H7 (cell line): ENCODE data around the gene CTSG. TPM values are rescaled to one million over a fixed set of nuclear protein-coding genes. Genes with fewer than 3 reads are reported as not detected.
"Not testable (repeated sequence)": the region's sequence is repeated elsewhere in the genome, so short reads cannot be mapped to it uniquely, and the experiment has no call there.

ENCODE experiments used
- DNase-seq: peaks from one replicate; pipeline ENCODE4 v3.0.0; 2012
- H3K27me3 ChIP-seq: 2 replicates; pipeline ENCODE4 v1.6.0; 2011; ENCODE audit warnings: mild to moderate bottlenecking, low read length; ENCODE audit not compliant: control insufficient read depth, insufficient read depth
- H3K36me3 ChIP-seq: replicated peaks from 2 replicates; pipeline ENCODE4 v1.5.1; 2011; ENCODE audit warnings: low read length; ENCODE audit not compliant: control insufficient read depth, insufficient read depth
- H3K4me3 ChIP-seq: 2 replicates; pipeline ENCODE4 v1.5.1; 2011; ENCODE audit warnings: low read depth, mild to moderate bottlenecking, control low read depth, low read length, moderate library complexity; ENCODE audit not compliant: insufficient read depth
- total RNA-seq: library from RNA; depleted of rRNA; stranded (reverse); fragments of >200 nt; shearing (Covaris generic); gene quantifications from 2 replicates; pipeline ENCODE4 v1.2.3, GENCODE V29; 2014; rRNA removed

Gene CTSG, protein sequence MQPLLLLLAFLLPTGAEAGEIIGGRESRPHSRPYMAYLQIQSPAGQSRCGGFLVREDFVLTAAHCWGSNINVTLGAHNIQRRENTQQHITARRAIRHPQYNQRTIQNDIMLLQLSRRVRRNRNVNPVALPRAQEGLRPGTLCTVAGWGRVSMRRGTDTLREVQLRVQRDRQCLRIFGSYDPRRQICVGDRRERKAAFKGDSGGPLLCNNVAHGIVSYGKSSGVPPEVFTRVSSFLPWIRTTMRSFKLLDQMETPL
- 0.10 TPM in 1 of 2 replicates, not detected in the other for total RNA-seq

DNA sequence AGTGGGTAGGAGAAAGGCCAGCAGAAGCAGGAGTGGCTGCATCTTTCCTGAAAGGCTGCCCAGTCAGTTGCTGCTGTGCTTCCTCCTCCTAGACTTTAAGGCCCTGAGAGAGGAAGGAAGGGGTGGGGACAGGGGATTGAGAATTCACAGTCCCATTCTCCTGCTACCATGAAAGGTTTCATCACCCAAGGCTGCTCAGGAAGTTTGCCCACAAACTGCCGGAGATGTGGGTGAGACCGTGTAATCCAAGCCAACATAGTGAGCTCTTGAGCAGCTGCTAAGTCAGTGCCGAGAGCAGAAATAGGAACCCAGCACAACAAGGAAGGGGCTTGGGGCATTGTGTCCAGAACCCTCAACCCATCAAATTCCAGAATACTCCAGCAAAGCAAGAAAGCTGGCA lies at the start of gene CTSG:
CTSG (minus strand) TSS at position 69 of the 400 bp plus-strand sequence; CDS start at position 42, 27 bp downstream.
- H3K4me3 ChIP-seq, result no peak within 1 kb of the TSS
- no peaks in the 10 kb centered on the region for H3K36me3 ChIP-seq
- no peaks in the 10 kb centered on the region for H3K27me3 ChIP-seq
- DNase-seq, result no peak

DNA sequence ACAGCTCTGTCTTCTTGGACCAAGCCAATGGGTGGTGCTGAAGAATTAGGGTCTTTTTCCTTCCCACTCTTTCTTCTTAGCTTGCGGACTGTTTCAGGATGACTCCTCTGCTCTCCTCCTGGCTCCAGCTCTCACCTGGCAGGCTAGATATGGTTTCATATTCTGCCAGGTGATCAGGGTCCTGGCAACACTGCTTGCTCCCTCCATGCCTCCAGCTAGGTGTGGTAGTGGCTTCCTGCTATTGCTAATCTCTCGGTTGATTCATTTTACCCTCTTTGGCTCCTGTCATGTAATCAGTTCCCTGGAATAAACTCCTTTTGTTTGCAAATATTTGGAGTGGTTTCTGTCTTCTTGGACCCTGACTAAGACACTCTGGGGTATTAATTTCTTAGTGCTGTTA lies 37.7 kb upstream of the CTSG start:
- DNase-seq, result no peak
- H3K4me3 ChIP-seq, result no peak overlapping the region
- H3K27me3 ChIP-seq, result no peaks in the 10 kb centered on the region
- H3K36me3 ChIP-seq, result no peaks in the 10 kb centered on the region

DNA sequence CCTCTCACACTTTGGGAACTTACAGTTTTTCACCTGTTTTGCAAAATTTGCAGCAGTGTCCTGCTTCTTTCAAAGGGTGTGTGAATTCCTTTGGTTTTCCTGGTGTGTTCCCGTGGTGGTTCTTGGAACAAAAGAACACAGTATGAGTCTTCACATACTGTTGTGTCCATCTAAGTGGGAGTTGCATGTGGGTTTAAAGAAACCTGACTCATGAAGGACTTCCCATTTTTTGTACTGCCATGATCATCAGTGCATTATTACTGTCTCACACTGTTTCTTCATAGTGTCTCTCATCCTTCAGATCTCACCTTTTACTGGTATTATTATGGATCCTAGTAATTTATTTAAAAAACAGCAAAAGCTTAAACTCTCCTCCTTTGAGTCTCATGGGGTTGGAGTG lies 37.2 kb upstream of the CTSG start:
- no peak for DNase-seq

DNA sequence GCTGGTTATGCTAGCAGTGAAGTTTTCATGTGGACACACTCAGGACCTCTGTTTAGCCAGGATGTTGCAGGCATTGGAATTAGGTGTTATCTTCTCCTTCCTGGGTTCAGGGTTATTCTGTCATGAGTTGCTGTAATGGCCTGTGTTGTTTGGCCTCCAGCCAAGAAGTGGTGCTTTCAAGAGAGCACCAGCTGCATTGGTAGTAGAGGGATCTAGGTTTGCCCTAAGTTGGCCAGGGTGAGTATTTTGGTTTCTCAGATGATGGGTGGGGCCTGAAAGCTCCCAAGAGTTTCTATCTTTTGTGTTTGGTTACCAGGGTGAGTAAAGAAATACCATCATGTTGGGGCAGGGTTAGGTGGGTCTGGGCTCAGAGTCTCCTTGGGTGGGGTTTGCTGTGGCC lies 36.1 kb upstream of the CTSG start:
- no peaks in the 10 kb centered on the region for H3K27me3 ChIP-seq
- H3K4me3 ChIP-seq, result no peak overlapping the region
- H3K36me3 ChIP-seq, result no peaks in the 10 kb centered on the region
- no peak for DNase-seq

More for the DNA sequence above, 37.2 kb upstream of the CTSG start:
- Histone ChIP-seq H3K4me3 (no peak overlapping the region), H3K36me3 (no peaks in the 10 kb centered on the region), H3K27me3 (no peaks in the 10 kb centered on the region)

DNA sequence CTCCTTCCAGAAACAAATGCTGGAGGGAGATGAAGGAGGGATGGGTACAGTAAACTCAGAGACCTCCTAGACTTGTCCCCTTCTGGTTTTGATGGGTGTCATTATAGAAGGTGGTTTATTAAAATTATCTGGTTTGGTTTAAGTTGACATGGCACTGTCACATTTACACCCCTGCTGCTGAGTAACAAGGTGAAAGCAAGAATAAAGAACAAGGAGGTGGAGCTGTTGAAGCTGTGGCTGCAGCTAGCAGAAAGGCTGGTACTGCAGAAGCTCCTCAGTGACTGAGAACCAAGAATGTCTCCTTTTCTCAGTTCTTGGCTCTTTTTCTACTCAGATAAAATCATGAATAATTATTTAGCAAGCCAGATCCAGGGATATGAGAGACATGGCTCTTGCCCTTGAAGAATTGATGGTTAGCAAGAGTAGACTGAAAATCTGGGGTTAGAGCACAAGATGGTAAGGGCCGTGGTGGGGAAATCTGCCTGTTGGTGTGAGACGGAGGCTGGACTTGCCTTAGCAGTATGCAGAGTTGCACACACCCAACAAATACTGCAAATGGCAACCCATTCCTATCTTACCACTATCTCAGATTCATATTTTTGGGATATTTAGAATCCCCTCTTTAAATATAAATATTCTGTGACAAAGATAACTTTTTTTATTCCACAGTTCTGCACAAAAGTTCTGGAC lies 33.8 kb upstream of the CTSG start, which contains the start of gene GZMH:
GZMH (minus strand) TSS at position 31 of the 690 bp plus-strand sequence. CDS start 72 bp downstream, outside the sequence.
- DNase-seq, result no peak
- Histone ChIP-seq H3K4me3 (no peak within 1 kb of the TSS), H3K27me3 (no peaks in the 10 kb centered on the region), H3K36me3 (no peaks in the 10 kb centered on the region)

DNA sequence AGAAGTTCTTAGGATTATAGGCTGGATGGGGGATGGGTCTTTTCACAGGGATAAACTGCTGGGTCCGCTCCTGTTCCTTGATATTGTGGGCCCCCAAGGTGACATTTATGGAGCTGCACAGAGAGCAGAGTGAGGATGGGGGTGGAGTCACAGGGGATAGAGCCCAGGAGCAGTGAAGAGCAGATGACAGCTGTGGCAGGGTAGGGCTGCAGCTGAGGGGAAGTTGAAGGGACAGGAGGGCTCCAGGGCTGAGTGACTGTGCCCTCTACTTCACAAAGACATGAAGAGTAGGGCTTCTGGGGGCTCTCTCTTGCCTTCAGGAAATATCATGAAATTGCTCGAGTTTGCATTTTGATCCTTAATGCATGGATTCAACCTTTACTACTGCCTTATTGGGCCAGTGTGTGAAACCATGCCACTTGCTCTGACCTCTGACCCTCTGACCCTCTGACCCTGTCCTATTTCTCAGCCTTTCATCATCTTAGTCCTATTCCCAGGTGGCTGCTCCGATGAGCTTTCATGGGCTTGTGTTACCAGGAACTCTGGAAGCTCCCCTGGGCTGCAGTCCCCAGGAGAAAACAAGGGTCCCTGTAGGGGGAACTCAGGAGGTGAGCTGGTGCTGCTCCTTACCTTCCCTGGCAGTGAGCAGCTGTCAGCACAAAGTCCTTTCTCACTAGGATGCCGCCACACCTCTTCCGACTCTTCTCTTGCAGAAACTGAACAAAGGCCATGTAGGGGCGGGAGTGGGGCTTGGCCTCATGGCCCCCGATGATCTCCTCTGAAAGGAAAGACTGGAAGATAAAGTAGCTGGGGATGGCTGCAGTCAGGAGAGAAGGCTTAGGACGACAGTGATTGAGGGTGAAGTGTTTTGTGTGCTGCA lies 31.8 kb upstream of the CTSG start:
- H3K36me3 ChIP-seq, result no peaks in the 10 kb centered on the region
- DNase-seq, result no peak
- no peaks in the 10 kb centered on the region for H3K27me3 ChIP-seq
- no peak overlapping the region for H3K4me3 ChIP-seq

DNA sequence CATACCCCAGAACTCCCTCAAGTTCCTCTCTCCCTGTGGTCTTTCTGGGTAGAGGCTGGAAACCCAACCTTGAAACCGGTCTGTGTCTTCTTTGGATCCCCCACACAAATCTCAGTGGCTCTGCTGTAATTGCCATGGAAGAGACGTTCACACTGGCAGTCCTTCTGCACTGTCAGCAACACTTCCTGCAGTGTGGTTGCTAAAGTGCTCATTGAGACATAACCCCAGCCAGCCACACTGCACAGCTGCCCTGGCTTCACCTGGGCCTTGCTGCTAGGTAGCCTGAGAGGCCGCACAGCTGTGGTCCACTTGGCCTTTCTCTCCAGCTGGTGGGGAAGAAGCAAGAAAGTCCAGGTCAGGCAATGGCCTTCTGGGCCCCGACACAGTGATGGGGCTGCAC lies 31.0 kb upstream of the CTSG start:
- Histone ChIP-seq H3K27me3 (no peaks in the 10 kb centered on the region), H3K4me3 (no peak overlapping the region), H3K36me3 (no peaks in the 10 kb centered on the region)
- DNase-seq, result no peak

DNA sequence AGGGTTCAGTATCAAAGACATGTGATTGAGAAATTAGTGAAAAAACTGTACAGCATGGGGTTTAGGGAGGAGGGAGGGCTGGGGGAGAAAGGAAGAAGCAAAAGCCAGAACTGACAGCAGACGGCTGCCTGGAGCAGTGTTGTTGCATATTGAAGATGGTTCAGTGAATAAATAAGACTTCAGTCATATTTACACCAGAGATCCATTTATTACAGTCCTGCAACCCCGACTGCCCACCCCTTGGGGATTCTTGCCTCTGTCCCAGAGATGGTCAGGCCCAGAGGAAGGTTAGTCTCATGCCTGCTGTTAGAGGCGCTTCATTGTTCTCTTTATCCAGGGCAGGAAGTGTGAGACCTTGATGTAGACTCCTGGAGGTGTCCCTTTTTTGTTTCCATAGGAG lies 30.2 kb upstream of the CTSG start:
- H3K4me3 ChIP-seq, result no peak overlapping the region
- no peaks in the 10 kb centered on the region for H3K36me3 ChIP-seq
- DNase-seq, result no peak
- H3K27me3 ChIP-seq, result no peaks in the 10 kb centered on the region

DNA sequence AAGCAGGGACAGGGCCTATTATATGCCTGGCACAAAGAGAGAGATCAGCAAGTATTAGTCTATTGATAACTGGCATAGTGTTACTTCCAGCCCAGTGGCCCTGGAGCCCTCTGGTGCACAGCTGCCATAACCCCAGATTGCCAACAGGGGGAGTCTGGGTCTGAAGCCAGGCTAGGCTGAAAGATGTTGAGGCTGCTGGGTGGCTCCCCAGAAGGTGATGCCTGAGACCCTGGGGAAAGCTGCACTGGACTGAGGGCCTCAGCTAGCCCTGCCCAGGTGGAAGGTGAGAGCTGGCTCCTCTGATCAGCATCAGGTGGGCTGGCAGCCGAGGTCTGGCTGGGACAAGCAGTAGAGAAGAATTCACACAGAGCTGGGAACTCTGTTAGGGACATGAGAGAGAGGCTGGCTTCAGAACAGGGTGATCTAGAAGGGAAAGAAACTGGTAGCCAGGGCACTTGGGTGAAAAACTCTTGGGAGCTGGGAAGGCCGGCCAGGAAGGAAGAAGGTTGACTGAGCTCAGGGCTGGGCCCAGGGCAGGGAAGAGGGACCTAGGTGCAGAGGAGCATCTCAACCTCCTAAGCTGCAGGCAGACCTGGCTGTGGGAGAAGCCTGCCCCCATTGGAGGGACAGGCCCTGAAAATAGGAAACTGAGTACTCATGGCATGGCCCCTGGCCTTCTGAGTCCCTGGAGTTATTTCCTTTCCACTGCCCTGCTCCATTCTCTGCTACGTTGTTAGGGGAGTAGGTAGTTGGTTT lies 29.6 kb upstream of the CTSG start:
- Histone ChIP-seq H3K27me3 (no peaks in the 10 kb centered on the region), H3K36me3 (no peaks in the 10 kb centered on the region), H3K4me3 (no peak overlapping the region)
- DNase-seq, result peak; percentile 78

DNA sequence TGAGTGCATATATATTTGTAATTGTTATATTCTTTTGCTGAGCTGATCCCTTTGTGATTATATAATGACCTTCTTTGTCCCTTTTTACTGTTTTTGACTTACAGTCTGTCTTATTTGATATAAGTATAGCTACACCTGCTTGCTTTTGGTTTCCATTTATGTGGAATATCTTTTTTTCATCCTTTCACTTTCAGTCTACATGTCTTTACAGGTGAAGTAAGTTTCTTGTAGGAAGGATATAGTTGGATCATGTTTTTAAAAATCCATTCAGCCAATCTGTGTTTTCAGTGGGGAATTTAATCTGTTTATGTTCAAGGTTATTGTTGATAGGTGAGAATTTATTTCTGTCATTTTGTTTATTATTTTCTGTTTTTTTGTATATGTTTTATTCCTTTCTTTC lies 21.4 kb upstream of the CTSG start:
- no peaks in the 10 kb centered on the region for H3K36me3 ChIP-seq
- no peak for DNase-seq
- H3K4me3 ChIP-seq, result no peak overlapping the region
- no peaks in the 10 kb centered on the region for H3K27me3 ChIP-seq

DNA sequence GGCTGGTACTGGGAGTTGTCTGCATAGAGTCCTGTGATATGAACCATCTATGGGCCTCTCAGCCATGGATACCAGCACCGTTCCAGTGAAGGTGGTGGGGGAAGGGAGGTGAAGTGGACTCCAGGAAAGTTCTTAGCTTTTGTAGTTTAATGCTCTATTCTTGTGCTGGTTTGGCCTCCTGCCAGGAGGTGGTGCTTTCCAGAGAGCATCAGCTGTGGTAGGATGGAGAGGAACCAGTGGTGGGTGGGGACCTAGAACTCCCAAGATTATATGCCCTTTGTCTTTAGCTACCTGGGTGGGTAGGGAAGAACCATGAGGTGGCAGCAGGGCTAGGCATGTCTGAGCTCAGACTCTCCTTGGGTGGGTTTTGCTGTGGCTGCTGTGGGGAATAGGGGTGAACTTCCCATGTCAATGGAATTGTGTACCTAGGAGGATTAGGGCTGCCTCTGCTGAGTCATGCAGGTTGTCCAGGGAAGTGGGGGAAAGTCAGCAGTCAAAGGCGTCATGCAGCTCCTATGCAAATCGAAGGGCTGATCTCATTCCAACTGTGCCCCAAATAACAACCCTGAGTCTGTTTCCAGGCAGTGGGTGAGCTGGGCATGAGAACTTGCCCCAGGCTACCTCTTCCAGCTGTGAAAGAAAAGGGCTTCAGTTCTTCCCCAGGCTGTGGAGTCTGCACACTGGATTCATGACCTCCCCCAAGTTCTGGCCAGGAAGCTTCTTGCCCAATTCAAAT lies 19.2 kb upstream of the CTSG start:
- Histone ChIP-seq H3K36me3 (no peaks in the 10 kb centered on the region), H3K27me3 (no peaks in the 10 kb centered on the region), H3K4me3 (no peak overlapping the region; the same call in 1 of the 2 replicates)
- DNase-seq, result no peak

DNA sequence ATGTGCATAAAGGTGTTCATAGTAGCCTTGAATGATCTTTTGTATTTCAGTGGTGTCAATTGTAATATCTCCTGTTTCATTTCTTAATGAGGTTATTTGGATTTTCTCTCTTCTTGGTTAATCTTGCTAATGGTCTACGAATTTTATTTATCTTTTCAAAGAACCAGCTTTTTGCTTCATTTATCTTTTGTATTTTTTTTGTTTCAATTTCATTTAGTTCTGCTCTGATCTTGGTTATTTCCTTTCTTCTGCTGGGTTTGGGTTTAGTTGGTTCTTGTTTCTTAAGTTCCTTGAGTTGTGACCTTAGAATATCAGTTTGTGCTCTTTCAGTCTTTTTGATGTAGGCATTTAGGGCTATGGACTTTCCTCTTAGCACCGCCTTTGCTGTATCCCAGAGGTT lies 15.0 kb upstream of the CTSG start:
- DNase-seq, H3K36me3 ChIP-seq, H3K27me3 ChIP-seq, H3K4me3 ChIP-seq: not testable (repeated sequence)

DNA sequence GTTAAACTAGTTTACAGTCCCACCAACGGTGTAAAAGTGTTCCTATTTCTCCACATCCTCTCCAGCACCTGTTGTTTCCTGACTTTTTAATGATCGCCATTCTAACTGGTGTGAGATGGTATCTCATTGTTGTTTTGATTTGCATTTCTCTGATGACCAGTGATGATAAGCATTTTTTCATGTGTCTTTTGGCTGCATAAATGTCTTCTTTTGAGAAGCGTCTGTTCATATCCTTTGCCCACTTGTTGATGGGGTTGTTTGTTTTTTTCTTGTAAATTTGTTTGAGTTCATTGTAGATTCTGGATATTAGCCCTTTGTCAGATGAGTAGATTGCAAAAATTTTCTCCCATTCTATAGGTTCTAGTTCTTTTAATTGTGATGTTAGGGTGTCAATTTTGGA lies 8.4 kb upstream of the CTSG start:
- not testable (repeated sequence) for H3K36me3 ChIP-seq, H3K27me3 ChIP-seq, DNase-seq, H3K4me3 ChIP-seq
